Stimulated activated CD4-positive, alpha-beta T cell treated with anti-CD3 and anti-CD28 coated beads, Interleukin-15, amount 100 ng/mL, for 24 hours (primary cell): ENCODE measurements around the gene SYNM.

Experiments
- DNase-seq: peaks from one replicate; pipeline ENCODE4 v3.0.0-alpha.2; 2020

Gene SYNM

GRCh38 chr15:99145005-99145404 is 40.1 kb downstream of the SYNM start:
- no peak for DNase-seq

- no peak for DNase-seq
Measured at GRCh38 chr15:99145778-99146177, 40.9 kb downstream of the SYNM start.

GRCh38 chr15:99146661-99147060 is 41.8 kb downstream of the SYNM start:
- no peak for DNase-seq

- no peak for DNase-seq
Measured at GRCh38 chr15:99148851-99149276, 44.0 kb downstream of the SYNM start.

GRCh38 chr15:99149366-99149765 is 44.5 kb downstream of the SYNM start:
- no peak for DNase-seq

GRCh38 chr15:99151156-99151555 is 46.3 kb downstream of the SYNM start:
- DNase-seq, result no peak

GRCh38 chr15:99153026-99153535 is 48.2 kb downstream of the SYNM start:
- no peak for DNase-seq

GRCh38 chr15:99154271-99154670 is 49.4 kb downstream of the SYNM start:
- no peak for DNase-seq

- DNase-seq, result no peak
Measured at GRCh38 chr15:99155961-99156443, 51.1 kb downstream of the SYNM start.

GRCh38 chr15:99157456-99157855 is 52.6 kb downstream of the SYNM start:
- no peak for DNase-seq

- DNase-seq, result no peak
Measured at GRCh38 chr15:99158626-99159412, 53.9 kb downstream of the SYNM start.

GRCh38 chr15:99163271-99164062 is 58.6 kb downstream of the SYNM start:
- DNase-seq, result no peak

GRCh38 chr15:99164119-99164518 is 59.2 kb downstream of the SYNM start:
- no peak for DNase-seq

GRCh38 chr15:99165020-99165790 is 60.3 kb downstream of the SYNM start:
- DNase-seq, result no peak

GRCh38 chr15:99165956-99166689 is 61.2 kb downstream of the SYNM start:
- no peak for DNase-seq

GRCh38 chr15:99167201-99167600 is 62.3 kb downstream of the SYNM start:
- DNase-seq, result no peak

- no peak for DNase-seq
Measured at GRCh38 chr15:99167640-99168039, 62.8 kb downstream of the SYNM start.

GRCh38 chr15:99168601-99169580 is 64.0 kb downstream of the SYNM start:
- DNase-seq, result no peak

GRCh38 chr15:99169769-99170311 is 65.0 kb downstream of the SYNM start:
- no peak for DNase-seq

GRCh38 chr15:99170476-99171065 is 65.7 kb downstream of the SYNM start:
- no peak for DNase-seq
